ENCODE data around the gene SMG7. TPM values are rescaled to one million over a fixed set of nuclear protein-coding genes. Genes with fewer than 3 reads are reported as not detected.

SMG7 gene
- polyA plus RNA-seq, 1 donor from 2014 or later = 19.1 TPM

DNA sequence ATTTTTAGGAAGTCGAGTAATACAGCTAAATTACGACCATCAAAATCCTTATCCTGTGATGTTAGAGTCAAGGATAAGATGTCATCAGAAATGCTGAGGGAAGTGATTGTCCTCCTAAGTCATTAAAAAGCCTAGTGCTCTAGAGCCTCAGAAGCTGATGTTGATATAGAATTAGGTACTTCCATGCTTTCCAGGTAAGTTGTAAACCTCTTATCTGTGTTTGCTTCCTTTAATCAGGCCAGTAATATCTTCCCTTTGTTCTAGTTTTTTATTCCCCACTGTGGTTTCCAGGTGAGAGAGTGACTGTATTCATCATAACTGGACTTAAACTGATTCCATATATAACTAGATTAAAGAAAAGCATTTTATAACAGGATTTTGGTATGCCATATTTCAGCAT, 44.4 kb downstream of the SMG7 start:
- TF ChIP-seq EP300 (conservative IDR thresholded peaks at IDR 0.05; ENCODE audit: poor library complexity, severe bottlenecking) (no peak), RAD21 (conservative IDR thresholded peaks at IDR 0.05) (no peak), POLR2AphosphoS5 (IDR thresholded peaks at IDR 0.05) (no peak), TAF1 (IDR thresholded peaks at IDR 0.05; ENCODE audit: low read depth) (no peak), MXI1 (conservative IDR thresholded peaks at IDR 0.05; ENCODE audit: poor library complexity, severe bottlenecking) (no peak), SMC3 (conservative IDR thresholded peaks at IDR 0.05; ENCODE audit: poor library complexity) (no peak), EZH2 (IDR thresholded peaks at IDR 0.05; ENCODE audit: borderline replicate concordance, insufficient read depth, low read length, poor library complexity, severe bottlenecking) (no peak), CTCF (IDR thresholded peaks at IDR 0.05; ENCODE audit: poor library complexity, severe bottlenecking) (no peak)
- TF ChIP-seq, protein P1, sequence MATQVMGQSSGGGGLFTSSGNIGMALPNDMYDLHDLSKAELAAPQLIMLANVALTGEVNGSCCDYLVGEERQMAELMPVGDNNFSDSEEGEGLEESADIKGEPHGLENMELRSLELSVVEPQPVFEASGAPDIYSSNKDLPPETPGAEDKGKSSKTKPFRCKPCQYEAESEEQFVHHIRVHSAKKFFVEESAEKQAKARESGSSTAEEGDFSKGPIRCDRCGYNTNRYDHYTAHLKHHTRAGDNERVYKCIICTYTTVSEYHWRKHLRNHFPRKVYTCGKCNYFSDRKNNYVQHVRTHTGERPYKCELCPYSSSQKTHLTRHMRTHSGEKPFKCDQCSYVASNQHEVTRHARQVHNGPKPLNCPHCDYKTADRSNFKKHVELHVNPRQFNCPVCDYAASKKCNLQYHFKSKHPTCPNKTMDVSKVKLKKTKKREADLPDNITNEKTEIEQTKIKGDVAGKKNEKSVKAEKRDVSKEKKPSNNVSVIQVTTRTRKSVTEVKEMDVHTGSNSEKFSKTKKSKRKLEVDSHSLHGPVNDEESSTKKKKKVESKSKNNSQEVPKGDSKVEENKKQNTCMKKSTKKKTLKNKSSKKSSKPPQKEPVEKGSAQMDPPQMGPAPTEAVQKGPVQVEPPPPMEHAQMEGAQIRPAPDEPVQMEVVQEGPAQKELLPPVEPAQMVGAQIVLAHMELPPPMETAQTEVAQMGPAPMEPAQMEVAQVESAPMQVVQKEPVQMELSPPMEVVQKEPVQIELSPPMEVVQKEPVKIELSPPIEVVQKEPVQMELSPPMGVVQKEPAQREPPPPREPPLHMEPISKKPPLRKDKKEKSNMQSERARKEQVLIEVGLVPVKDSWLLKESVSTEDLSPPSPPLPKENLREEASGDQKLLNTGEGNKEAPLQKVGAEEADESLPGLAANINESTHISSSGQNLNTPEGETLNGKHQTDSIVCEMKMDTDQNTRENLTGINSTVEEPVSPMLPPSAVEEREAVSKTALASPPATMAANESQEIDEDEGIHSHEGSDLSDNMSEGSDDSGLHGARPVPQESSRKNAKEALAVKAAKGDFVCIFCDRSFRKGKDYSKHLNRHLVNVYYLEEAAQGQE (IDR thresholded peaks at IDR 0.05; ENCODE audit: borderline replicate concordance) = no peak
- Histone ChIP-seq H3K4me3 (ENCODE audit: low read length) (no peak overlapping the region), H3K79me2 (replicated peaks; ENCODE audit: insufficient read depth, low read length) (no peaks in the 10 kb centered on the region), H3K9ac (ENCODE audit: low read length) (no peak overlapping the region), H4K20me1 (ENCODE audit: insufficient read depth) (no peaks in the 10 kb centered on the region), H3K4me2 (ENCODE audit: low read length) (no peak overlapping the region), H3K36me3 (ENCODE audit: insufficient read depth, low read length) (peaks cover 16% of the 10 kb centered on the region), H3K27ac (ENCODE audit: low read length) (no peak overlapping the region), H3K9me3 (ENCODE audit: low read length) (no peaks in the 10 kb centered on the region), H3K27me3 (ENCODE audit: insufficient read depth, low read depth, low read length) (no peaks in the 10 kb centered on the region), H2AFZ (ENCODE audit: low read depth, low read length) (no peak overlapping the region), H3K9me2 (ENCODE audit: insufficient read depth, low read length) (no peaks in the 10 kb centered on the region), H3F3A (ENCODE audit: insufficient read depth, low read length, poor library complexity, severe bottlenecking) (no peaks in the 10 kb centered on the region)

- H3F3A ChIP-seq (ENCODE audit: insufficient read depth, low read length, poor library complexity, severe bottlenecking) = no peaks in the 10 kb centered on the region
- H4K20me1 ChIP-seq (ENCODE audit: insufficient read depth) = no peaks in the 10 kb centered on the region
- H3K9ac ChIP-seq (ENCODE audit: low read length) = no peak overlapping the region
- no peak overlapping the region for H3K4me2 ChIP-seq (ENCODE audit: low read length)
- no peaks in the 10 kb centered on the region for H3K27me3 ChIP-seq (ENCODE audit: insufficient read depth, low read depth, low read length)
- H3K79me2 ChIP-seq (replicated peaks; ENCODE audit: insufficient read depth, low read length) = no peaks in the 10 kb centered on the region
- peaks cover 16% of the 10 kb centered on the region for H3K36me3 ChIP-seq (ENCODE audit: insufficient read depth, low read length)
- H3K9me3 ChIP-seq (ENCODE audit: low read length) = no peaks in the 10 kb centered on the region
- no peak overlapping the region for H2AFZ ChIP-seq (ENCODE audit: low read depth, low read length)
- no peak overlapping the region for H3K27ac ChIP-seq (ENCODE audit: low read length)
- no peak overlapping the region for H3K4me3 ChIP-seq (ENCODE audit: low read length)
- TF ChIP-seq EZH2 (IDR thresholded peaks at IDR 0.05; ENCODE audit: borderline replicate concordance, insufficient read depth, low read length, poor library complexity, severe bottlenecking) (no peak), TAF1 (IDR thresholded peaks at IDR 0.05; ENCODE audit: low read depth) (no peak), POLR2AphosphoS5 (IDR thresholded peaks at IDR 0.05) (no peak), MXI1 (conservative IDR thresholded peaks at IDR 0.05; ENCODE audit: poor library complexity, severe bottlenecking) (no peak), RAD21 (conservative IDR thresholded peaks at IDR 0.05) (no peak), CTCF (IDR thresholded peaks at IDR 0.05; ENCODE audit: poor library complexity, severe bottlenecking) (no peak), SMC3 (conservative IDR thresholded peaks at IDR 0.05; ENCODE audit: poor library complexity) (no peak), EP300 (conservative IDR thresholded peaks at IDR 0.05; ENCODE audit: poor library complexity, severe bottlenecking) (no peak)
- TF ChIP-seq, protein P1 (IDR thresholded peaks at IDR 0.05; ENCODE audit: borderline replicate concordance) = no peak
- no peaks in the 10 kb centered on the region for H3K9me2 ChIP-seq (ENCODE audit: insufficient read depth, low read length)
Measured at GRCh38 chr1:183517401-183517800, 45.1 kb downstream of the SMG7 start.

Data from neural cell (in vitro differentiated cells).